Astrocyte (in vitro differentiated cells and primary cell): Measurements from ENCODE around the gene GPR142.

Experiments used
- EZH2 ChIP-seq: IDR thresholded peaks from 2 replicates; pipeline ENCODE4 v1.6.1; 2012; ENCODE audit warnings: mild to moderate bottlenecking, low read length, inconsistent platforms; ENCODE audit not compliant: insufficient read depth
- TF ChIP-seq, protein P1 (sequence below): IDR thresholded peaks from 2 replicates; pipeline ENCODE4 v1.5.1; 2011; ENCODE audit warnings: low read depth, mild to moderate bottlenecking, inconsistent platforms, low read length, moderate library complexity; ENCODE audit not compliant: insufficient read depth

- TF ChIP-seq, protein P1, sequence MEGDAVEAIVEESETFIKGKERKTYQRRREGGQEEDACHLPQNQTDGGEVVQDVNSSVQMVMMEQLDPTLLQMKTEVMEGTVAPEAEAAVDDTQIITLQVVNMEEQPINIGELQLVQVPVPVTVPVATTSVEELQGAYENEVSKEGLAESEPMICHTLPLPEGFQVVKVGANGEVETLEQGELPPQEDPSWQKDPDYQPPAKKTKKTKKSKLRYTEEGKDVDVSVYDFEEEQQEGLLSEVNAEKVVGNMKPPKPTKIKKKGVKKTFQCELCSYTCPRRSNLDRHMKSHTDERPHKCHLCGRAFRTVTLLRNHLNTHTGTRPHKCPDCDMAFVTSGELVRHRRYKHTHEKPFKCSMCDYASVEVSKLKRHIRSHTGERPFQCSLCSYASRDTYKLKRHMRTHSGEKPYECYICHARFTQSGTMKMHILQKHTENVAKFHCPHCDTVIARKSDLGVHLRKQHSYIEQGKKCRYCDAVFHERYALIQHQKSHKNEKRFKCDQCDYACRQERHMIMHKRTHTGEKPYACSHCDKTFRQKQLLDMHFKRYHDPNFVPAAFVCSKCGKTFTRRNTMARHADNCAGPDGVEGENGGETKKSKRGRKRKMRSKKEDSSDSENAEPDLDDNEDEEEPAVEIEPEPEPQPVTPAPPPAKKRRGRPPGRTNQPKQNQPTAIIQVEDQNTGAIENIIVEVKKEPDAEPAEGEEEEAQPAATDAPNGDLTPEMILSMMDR = no peak
- no peak for TF ChIP-seq EZH2
Measured at GRCh38 chr17:74343526-74344284, 23.6 kb upstream of the GPR142 start.
